HepG2 (cell line): Measurements from ENCODE around the gene VAMP5. TPM values are rescaled to one million over a fixed set of nuclear protein-coding genes. Genes with fewer than 3 reads are reported as not detected.

ENCODE experiments used
- CHD4 ChIP-seq: fragments of 200-600 bp; sonication (generic); IDR thresholded peaks from 2 replicates; pipeline ENCODE4 v1.7.0; 2017; ENCODE audit warnings: mild to moderate bottlenecking, low read length, borderline replicate concordance
- EP300 ChIP-seq, 3 experiments: sonication (generic) in 1 of 3; formaldehyde crosslinking in 1 of 3; IDR thresholded peaks; 2 replicates each; pipeline versions ENCODE4 v1.5.1 to v1.6.1; 2011 to 2020; ENCODE audit warnings: low read depth in 2 of 3, low read length in 2 of 3, borderline replicate concordance in 1 of 3, improper control_type of control experiment in 1 of 3, mild to moderate bottlenecking in 1 of 3, missing genetic modification reagents in 1 of 3, moderate library complexity in 1 of 3
- KLF6 ChIP-seq: IDR thresholded peaks from 2 replicates; pipeline ENCODE4 v1.8.0; 2016; ENCODE audit warnings: missing biosample characterization, missing genetic modification reagents
- LRRFIP1 ChIP-seq: sonication (generic); formaldehyde crosslinking; conservative IDR thresholded peaks from 2 replicates; pipeline ENCODE4 v1.4.0; 2020; ENCODE audit warnings: missing genetic modification reagents
- MTA1 ChIP-seq: sonication (generic); formaldehyde crosslinking; IDR thresholded peaks from 2 replicates; pipeline ENCODE4 v1.4.0; 2020; ENCODE audit warnings: missing genetic modification reagents, mild to moderate bottlenecking, borderline replicate concordance
- RFXAP ChIP-seq: sonication (generic); formaldehyde crosslinking; IDR thresholded peaks from 2 replicates; pipeline ENCODE4 v1.4.0; 2020; ENCODE audit warnings: missing genetic modification reagents, borderline replicate concordance
- SALL1 ChIP-seq: sonication (generic); formaldehyde crosslinking; IDR thresholded peaks from 2 replicates; pipeline ENCODE4 v1.8.0; 2022; ENCODE audit warnings: mild to moderate bottlenecking, missing genetic modification reagents
- SP5 ChIP-seq: IDR thresholded peaks from 2 replicates; pipeline ENCODE4 v1.6.1; 2016; ENCODE audit warnings: low read depth, borderline replicate concordance
- TARDBP ChIP-seq: sonication (generic); formaldehyde crosslinking; IDR thresholded peaks from 2 replicates; pipeline ENCODE4 v1.8.0; 2022; ENCODE audit warnings: mild to moderate bottlenecking, missing genetic modification reagents
- UBTF ChIP-seq: sonication (generic); formaldehyde crosslinking; IDR thresholded peaks from 2 replicates; pipeline ENCODE4 v1.4.0; 2020; ENCODE audit warnings: mild to moderate bottlenecking, missing genetic modification reagents
- ZFAT ChIP-seq: sonication (generic); formaldehyde crosslinking; conservative IDR thresholded peaks from 2 replicates; pipeline ENCODE4 v1.8.1; 2023; ENCODE audit warnings: missing genetic modification reagents, inconsistent platforms
- ZNF101 ChIP-seq: sonication (generic); formaldehyde crosslinking; IDR thresholded peaks from 2 replicates; pipeline ENCODE4 v1.4.0; 2020; ENCODE audit warnings: mild to moderate bottlenecking, low read depth, missing genetic modification reagents, borderline replicate concordance
- ZNF121 ChIP-seq: sonication (generic); formaldehyde crosslinking; IDR thresholded peaks from 2 replicates; pipeline ENCODE4 v1.5.0; 2020; ENCODE audit warnings: mild to moderate bottlenecking, missing genetic modification reagents
- ZNF235 ChIP-seq: sonication (generic); formaldehyde crosslinking; IDR thresholded peaks from 2 replicates; pipeline ENCODE4 v1.8.1; 2023; ENCODE audit warnings: mild to moderate bottlenecking, missing genetic modification reagents, borderline replicate concordance
- ZNF773 ChIP-seq: sonication (generic); formaldehyde crosslinking; IDR thresholded peaks from 2 replicates; pipeline ENCODE4 v1.4.0; 2020; ENCODE audit warnings: missing genetic modification reagents, borderline replicate concordance
- ZNF780A ChIP-seq: sonication (generic); formaldehyde crosslinking; IDR thresholded peaks from 2 replicates; pipeline ENCODE4 v1.8.0; 2022; ENCODE audit warnings: mild to moderate bottlenecking, missing genetic modification reagents, moderate library complexity
- polyA plus RNA-seq, 8 experiments: library from polyadenylated mRNA; depleted of rRNA in 3 of 8; stranded (reverse) in 7 of 8; unstranded in 1 of 8; fragments of >200 nt; fragmentation: Illumina TruSeq in 4 of 8; extraction: Trizol in 4 of 8; gene quantifications; 2 replicates each; pipeline versions ENCODE4 v1.2.1 to v1.2.3, GENCODE V29; 2011 to 2016; ENCODE audit warnings: low read depth in 4 of 8, missing spikeins in 1 of 8, mixed read lengths in 1 of 8; ENCODE audit not compliant: insufficient read depth in 1 of 8
- total RNA-seq, 5 experiments: library from RNA; depleted of rRNA; stranded (reverse); fragments of >200 nt; fragmentation: Illumina TruSeq; extraction: Trizol; gene quantifications; 2 replicates each; pipeline ENCODE4 v1.2.3, GENCODE V29; 2016; ENCODE audit warnings: low read depth in 1 of 5
- TF ChIP-seq, protein P1 (sequence below): sonication (generic); formaldehyde crosslinking; IDR thresholded peaks from 2 replicates; pipeline ENCODE4 v1.5.0; 2020; ENCODE audit warnings: missing genetic modification reagents
- TF ChIP-seq, protein P2 (sequence below): sonication (generic); formaldehyde crosslinking; IDR thresholded peaks from 2 replicates; pipeline ENCODE4 v1.4.0; 2020; ENCODE audit warnings: mild to moderate bottlenecking, missing genetic modification reagents

VAMP5 gene
- total and polyA plus RNA-seq, 2 of the 13 experiments (the other 11 are each of a cell fraction or from before 2014, with no cell fraction given) = 7.2 to 56.7 TPM

GRCh38 chr2:85561280-85562212, 22.7 kb upstream of the VAMP5 start, which contains the start of gene GGCX (continued):
- TF ChIP-seq ZNF773 (CRISPR knock-in tag) = no peak
- TF ChIP-seq ZNF780A (CRISPR knock-in tag) = 0 out of 2 replicates have a peak, but pooled peaks have one; percentile 13
- peak; percentile 92 for TF ChIP-seq TARDBP (CRISPR knock-in tag)
- TF ChIP-seq SP5 (CRISPR knock-in tag) = peak; percentile 76
- TF ChIP-seq RFXAP = peak; percentile 20; the same call in 1 of the 2 replicates
- TF ChIP-seq MTA1 = peak; percentile 80; the same call in 1 of the 2 replicates
- peak; percentile 69; the same call in 1 of the 2 replicates for TF ChIP-seq CHD4
- peak; percentile 94 for TF ChIP-seq KLF6 (CRISPR knock-in tag)
- peak; percentile 91 for TF ChIP-seq SALL1 (CRISPR knock-in tag)
- peak; percentile 62; the same call in 1 of the 2 replicates for TF ChIP-seq LRRFIP1 (CRISPR knock-in tag)
- TF ChIP-seq ZFAT (CRISPR knock-in tag) = no peak
- peak; percentile 35 to 56; a peak in 3 of 4 replicates for TF ChIP-seq EP300 (IDR thresholded peaks at IDR 0.05; ENCODE audit: low read depth in 2 of 2, low read length in 2 of 2)
- peak; percentile 10; the same call in 1 of the 2 replicates for TF ChIP-seq EP300 (CRISPR knock-in tag; IDR thresholded peaks at IDR 0.05; ENCODE audit: borderline replicate concordance)
- 0 out of 2 replicates have a peak, but pooled peaks have one; percentile 27 for TF ChIP-seq ZNF121
- TF ChIP-seq, protein P1, sequence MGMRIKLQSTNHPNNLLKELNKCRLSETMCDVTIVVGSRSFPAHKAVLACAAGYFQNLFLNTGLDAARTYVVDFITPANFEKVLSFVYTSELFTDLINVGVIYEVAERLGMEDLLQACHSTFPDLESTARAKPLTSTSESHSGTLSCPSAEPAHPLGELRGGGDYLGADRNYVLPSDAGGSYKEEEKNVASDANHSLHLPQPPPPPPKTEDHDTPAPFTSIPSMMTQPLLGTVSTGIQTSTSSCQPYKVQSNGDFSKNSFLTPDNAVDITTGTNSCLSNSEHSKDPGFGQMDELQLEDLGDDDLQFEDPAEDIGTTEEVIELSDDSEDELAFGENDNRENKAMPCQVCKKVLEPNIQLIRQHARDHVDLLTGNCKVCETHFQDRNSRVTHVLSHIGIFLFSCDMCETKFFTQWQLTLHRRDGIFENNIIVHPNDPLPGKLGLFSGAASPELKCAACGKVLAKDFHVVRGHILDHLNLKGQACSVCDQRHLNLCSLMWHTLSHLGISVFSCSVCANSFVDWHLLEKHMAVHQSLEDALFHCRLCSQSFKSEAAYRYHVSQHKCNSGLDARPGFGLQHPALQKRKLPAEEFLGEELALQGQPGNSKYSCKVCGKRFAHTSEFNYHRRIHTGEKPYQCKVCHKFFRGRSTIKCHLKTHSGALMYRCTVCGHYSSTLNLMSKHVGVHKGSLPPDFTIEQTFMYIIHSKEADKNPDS (CRISPR knock-in tag) = peak; percentile 83
- TF ChIP-seq ZNF235 (CRISPR knock-in tag) = peak; percentile 82; the same call in 1 of the 2 replicates
- peak; percentile 76 for TF ChIP-seq UBTF
- peak; percentile 60; the same call in 1 of the 2 replicates for TF ChIP-seq ZNF101
- TF ChIP-seq, protein P2, sequence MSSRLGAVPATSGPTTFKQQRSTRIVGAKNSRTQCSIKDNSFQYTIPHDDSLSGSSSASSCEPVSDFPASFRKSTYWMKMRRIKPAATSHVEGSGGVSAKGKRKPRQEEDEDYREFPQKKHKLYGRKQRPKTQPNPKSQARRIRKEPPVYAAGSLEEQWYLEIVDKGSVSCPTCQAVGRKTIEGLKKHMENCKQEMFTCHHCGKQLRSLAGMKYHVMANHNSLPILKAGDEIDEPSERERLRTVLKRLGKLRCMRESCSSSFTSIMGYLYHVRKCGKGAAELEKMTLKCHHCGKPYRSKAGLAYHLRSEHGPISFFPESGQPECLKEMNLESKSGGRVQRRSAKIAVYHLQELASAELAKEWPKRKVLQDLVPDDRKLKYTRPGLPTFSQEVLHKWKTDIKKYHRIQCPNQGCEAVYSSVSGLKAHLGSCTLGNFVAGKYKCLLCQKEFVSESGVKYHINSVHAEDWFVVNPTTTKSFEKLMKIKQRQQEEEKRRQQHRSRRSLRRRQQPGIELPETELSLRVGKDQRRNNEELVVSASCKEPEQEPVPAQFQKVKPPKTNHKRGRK = peak; percentile 72; the same call in 1 of the 2 replicates
